HepG2 (cell line): ENCODE data around the gene GLB1L. TPM values are rescaled to one million over a fixed set of nuclear protein-coding genes. Genes with fewer than 3 reads are reported as not detected.

Source experiments
- CAMTA2 ChIP-seq: sonication (generic); formaldehyde crosslinking; IDR thresholded peaks from 2 replicates; pipeline ENCODE4 v1.4.0; 2020; ENCODE audit warnings: mild to moderate bottlenecking, missing genetic modification reagents, borderline replicate concordance
- CEBPG ChIP-seq: IDR thresholded peaks from 2 replicates; pipeline ENCODE4 v1.6.1; 2016
- EEA1 ChIP-seq: sonication (generic); formaldehyde crosslinking; IDR thresholded peaks from 2 replicates; pipeline ENCODE4 v1.5.1; 2020; ENCODE audit warnings: mild to moderate bottlenecking, missing genetic modification reagents, borderline replicate concordance
- HOXA3 ChIP-seq: sonication (generic); formaldehyde crosslinking; IDR thresholded peaks from 2 replicates; pipeline ENCODE4 v1.5.0; 2020; ENCODE audit warnings: missing genetic modification reagents
- IKZF1 ChIP-seq: fragments of 450-650 bp; IDR thresholded peaks from 2 replicates; pipeline ENCODE4 v1.7.1; 2016
- JUN ChIP-seq: sonication (generic); formaldehyde crosslinking; IDR thresholded peaks from 2 replicates; pipeline ENCODE4 v1.4.0; 2020; ENCODE audit warnings: mild to moderate bottlenecking, missing genetic modification reagents
- MTF1 ChIP-seq: sonication (generic); formaldehyde crosslinking; IDR thresholded peaks from 2 replicates; pipeline ENCODE4 v1.5.0; 2020; ENCODE audit warnings: missing genetic modification reagents
- NPAS2 ChIP-seq: sonication (generic); formaldehyde crosslinking; IDR thresholded peaks from 2 replicates; pipeline ENCODE4 v1.8.0; 2022; ENCODE audit warnings: mild to moderate bottlenecking, missing genetic modification reagents, borderline replicate concordance
- POLR2A ChIP-seq, 2 experiments: IDR thresholded peaks; 2 replicates each; pipeline ENCODE4 v1.6.1; 2011; ENCODE audit warnings: low read depth in 2 of 2, low read length in 2 of 2, mild to moderate bottlenecking in 1 of 2, moderate library complexity in 1 of 2; ENCODE audit not compliant: insufficient read depth in 1 of 2
- RCOR2 ChIP-seq: IDR thresholded peaks from 2 replicates; pipeline ENCODE4 v1.6.1; 2016; ENCODE audit warnings: missing biosample characterization, missing genetic modification reagents
- REPIN1 ChIP-seq: sonication (generic); formaldehyde crosslinking; IDR thresholded peaks from 2 replicates; pipeline ENCODE4 v1.8.0; 2022; ENCODE audit warnings: missing genetic modification reagents, low read depth, mild to moderate bottlenecking, borderline replicate concordance
- YEATS2 ChIP-seq: sonication (generic); formaldehyde crosslinking; IDR thresholded peaks from 2 replicates; pipeline ENCODE4 v1.4.0; 2020; ENCODE audit warnings: missing genetic modification reagents, borderline replicate concordance
- ZFX ChIP-seq: sonication (generic); formaldehyde crosslinking; IDR thresholded peaks from 2 replicates; pipeline ENCODE4 v1.4.0; 2020; ENCODE audit warnings: mild to moderate bottlenecking, low read depth, missing genetic modification reagents, moderate library complexity
- ZNF230 ChIP-seq: sonication (generic); formaldehyde crosslinking; IDR thresholded peaks from 2 replicates; pipeline ENCODE4 v1.4.0; 2020; ENCODE audit warnings: mild to moderate bottlenecking, missing genetic modification reagents
- ZNF234 ChIP-seq: sonication (generic); formaldehyde crosslinking; conservative IDR thresholded peaks from 2 replicates; pipeline ENCODE4 v1.5.1; 2020; ENCODE audit warnings: mild to moderate bottlenecking, missing genetic modification reagents
- ZNF383 ChIP-seq: sonication (generic); formaldehyde crosslinking; IDR thresholded peaks from 2 replicates; pipeline ENCODE4 v1.4.0; 2020; ENCODE audit warnings: missing genetic modification reagents, mild to moderate bottlenecking, borderline replicate concordance
- ZNF672 ChIP-seq: sonication (generic); formaldehyde crosslinking; IDR thresholded peaks from 2 replicates; pipeline ENCODE4 v1.8.1; 2022; ENCODE audit warnings: missing genetic modification reagents
- ZNF788 ChIP-seq: sonication (generic); formaldehyde crosslinking; IDR thresholded peaks from 2 replicates; pipeline ENCODE4 v1.5.0; 2020; ENCODE audit warnings: mild to moderate bottlenecking, missing genetic modification reagents, borderline replicate concordance
- polyA plus RNA-seq, 8 experiments: library from polyadenylated mRNA; depleted of rRNA in 3 of 8; stranded (reverse) in 7 of 8; unstranded in 1 of 8; fragments of >200 nt; fragmentation: Illumina TruSeq in 4 of 8; extraction: Trizol in 4 of 8; gene quantifications; 2 replicates each; pipeline versions ENCODE4 v1.2.1 to v1.2.3, GENCODE V29; 2011 to 2016; ENCODE audit warnings: low read depth in 4 of 8, missing spikeins in 1 of 8, mixed read lengths in 1 of 8; ENCODE audit not compliant: insufficient read depth in 1 of 8
- total RNA-seq, 5 experiments: library from RNA; depleted of rRNA; stranded (reverse); fragments of >200 nt; fragmentation: Illumina TruSeq; extraction: Trizol; gene quantifications; 2 replicates each; pipeline ENCODE4 v1.2.3, GENCODE V29; 2016; ENCODE audit warnings: low read depth in 1 of 5
- TF ChIP-seq, protein P1 (sequence below), 2 experiments: sonication (generic) in 1 of 2; formaldehyde crosslinking in 1 of 2; IDR thresholded peaks; 2 replicates each; pipeline versions ENCODE4 v1.4.0 to v1.6.1; 2016 to 2020; ENCODE audit warnings: borderline replicate concordance in 1 of 2, low read depth in 1 of 2, mild to moderate bottlenecking in 1 of 2, missing genetic modification reagents in 1 of 2
- TF ChIP-seq, protein P2 (sequence below): sonication (generic); formaldehyde crosslinking; IDR thresholded peaks from 2 replicates; pipeline ENCODE4 v1.4.0; 2020; ENCODE audit warnings: missing genetic modification reagents, mild to moderate bottlenecking, borderline replicate concordance

The GLB1L gene
- total and polyA plus RNA-seq, 2 of the 13 experiments (the other 11 are each of a cell fraction or from before 2014, with no cell fraction given), result 6.8 to 7.3 TPM

GRCh38 chr2:219206328-219207133 is 38.7 kb downstream of the GLB1L start, which contains the start of gene ZFAND2B (continued):
- TF ChIP-seq NPAS2 (CRISPR knock-in tag) (no peak), ZNF383 (CRISPR knock-in tag) (0 out of 2 replicates have a peak, but pooled peaks have one; percentile 78), POLR2A (IDR thresholded peaks at IDR 0.05; ENCODE audit: insufficient read depth in 1 of 2, low read depth in 2 of 2, low read length in 2 of 2) (peak in 1 of 2 experiments; percentile 97; a peak in 2 of 4 replicates), ZFX (CRISPR knock-in tag) (peak; percentile 87), YEATS2 (CRISPR knock-in tag) (peak; percentile 67; the same call in 1 of the 2 replicates), CEBPG (CRISPR knock-in tag) (no peak; the same call in 1 of the 2 replicates), RCOR2 (CRISPR knock-in tag) (no peak), ZNF788 (CRISPR knock-in tag) (peak; percentile 67), MTF1 (no peak; the same call in 1 of the 2 replicates), REPIN1 (peak; percentile 91; the same call in 1 of the 2 replicates), ZNF672 (CRISPR knock-in tag) (no peak), ZNF234 (CRISPR knock-in tag) (no peak), ZNF230 (CRISPR knock-in tag) (peak; percentile 94), CAMTA2 (CRISPR knock-in tag) (no peak; the same call in 1 of the 2 replicates), EEA1 (CRISPR knock-in tag) (no peak; the same call in 1 of the 2 replicates), JUN (CRISPR knock-in tag) (peak; percentile 83), HOXA3 (CRISPR knock-in tag) (peak; percentile 90), IKZF1 (no peak)
- TF ChIP-seq, protein P1, sequence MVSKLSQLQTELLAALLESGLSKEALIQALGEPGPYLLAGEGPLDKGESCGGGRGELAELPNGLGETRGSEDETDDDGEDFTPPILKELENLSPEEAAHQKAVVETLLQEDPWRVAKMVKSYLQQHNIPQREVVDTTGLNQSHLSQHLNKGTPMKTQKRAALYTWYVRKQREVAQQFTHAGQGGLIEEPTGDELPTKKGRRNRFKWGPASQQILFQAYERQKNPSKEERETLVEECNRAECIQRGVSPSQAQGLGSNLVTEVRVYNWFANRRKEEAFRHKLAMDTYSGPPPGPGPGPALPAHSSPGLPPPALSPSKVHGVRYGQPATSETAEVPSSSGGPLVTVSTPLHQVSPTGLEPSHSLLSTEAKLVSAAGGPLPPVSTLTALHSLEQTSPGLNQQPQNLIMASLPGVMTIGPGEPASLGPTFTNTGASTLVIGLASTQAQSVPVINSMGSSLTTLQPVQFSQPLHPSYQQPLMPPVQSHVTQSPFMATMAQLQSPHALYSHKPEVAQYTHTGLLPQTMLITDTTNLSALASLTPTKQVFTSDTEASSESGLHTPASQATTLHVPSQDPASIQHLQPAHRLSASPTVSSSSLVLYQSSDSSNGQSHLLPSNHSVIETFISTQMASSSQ (IDR thresholded peaks at IDR 0.05; ENCODE audit: low read depth), result no peak
- TF ChIP-seq, protein P1 (CRISPR knock-in tag; IDR thresholded peaks at IDR 0.05; ENCODE audit: borderline replicate concordance), result peak; percentile 40; the same call in 1 of the 2 replicates
- TF ChIP-seq, protein P2, sequence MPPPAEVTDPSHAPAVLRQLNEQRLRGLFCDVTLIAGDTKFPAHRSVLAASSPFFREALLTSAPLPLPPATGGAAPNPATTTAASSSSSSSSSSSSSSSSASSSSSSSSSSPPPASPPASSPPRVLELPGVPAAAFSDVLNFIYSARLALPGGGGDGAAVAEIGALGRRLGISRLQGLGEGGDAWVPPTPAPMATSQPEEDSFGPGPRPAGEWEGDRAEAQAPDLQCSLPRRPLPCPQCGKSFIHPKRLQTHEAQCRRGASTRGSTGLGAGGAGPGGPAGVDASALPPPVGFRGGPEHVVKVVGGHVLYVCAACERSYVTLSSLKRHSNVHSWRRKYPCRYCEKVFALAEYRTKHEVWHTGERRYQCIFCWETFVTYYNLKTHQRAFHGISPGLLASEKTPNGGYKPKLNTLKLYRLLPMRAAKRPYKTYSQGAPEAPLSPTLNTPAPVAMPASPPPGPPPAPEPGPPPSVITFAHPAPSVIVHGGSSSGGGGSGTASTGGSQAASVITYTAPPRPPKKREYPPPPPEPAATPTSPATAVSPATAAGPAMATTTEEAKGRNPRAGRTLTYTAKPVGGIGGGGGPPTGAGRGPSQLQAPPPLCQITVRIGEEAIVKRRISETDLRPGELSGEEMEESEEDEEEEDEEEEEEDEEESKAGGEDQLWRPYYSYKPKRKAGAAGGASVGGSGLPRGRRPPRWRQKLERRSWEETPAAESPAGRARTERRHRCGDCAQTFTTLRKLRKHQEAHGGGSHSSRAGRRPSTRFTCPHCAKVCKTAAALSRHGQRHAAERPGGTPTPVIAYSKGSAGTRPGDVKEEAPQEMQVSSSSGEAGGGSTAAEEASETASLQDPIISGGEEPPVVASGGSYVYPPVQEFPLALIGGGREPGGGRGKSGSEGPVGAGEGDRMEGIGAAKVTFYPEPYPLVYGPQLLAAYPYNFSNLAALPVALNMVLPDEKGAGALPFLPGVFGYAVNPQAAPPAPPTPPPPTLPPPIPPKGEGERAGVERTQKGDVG, result no peak
